RWPE1 (cell line): ENCODE data around the gene CD40.

ENCODE experiments used
- CTCF ChIA-PET: fragments of 350-600 bp; sonication (Branson Sonifier 250); formaldehyde crosslinking; extraction: SDS; loops from one replicate; lab custom pipeline; 2021; lab: Yijun Ruan, JAX
- POLR2A ChIA-PET: fragments of 400-600 bp; formaldehyde crosslinking; extraction: SDS; loops from one replicate; lab custom pipeline; 2020; ENCODE audit warnings: antibody characterized with exemption; ENCODE audit not compliant: low non-redundant PET; lab: Yijun Ruan, JAX
- DNase-seq: peaks from one replicate; pipeline ENCODE4 v3.0.0; 2012; ENCODE audit warnings: low spot score
- H3K27ac ChIP-seq: fragments of 450-650 bp; 2 replicates; pipeline ENCODE4 v1.5.1; 2017
- CTCF ChIP-seq: fragments of 450-650 bp; conservative IDR thresholded peaks from 2 replicates; pipeline ENCODE4 v1.5.1; 2017; ENCODE audit warnings: low read depth, mild to moderate bottlenecking

CD40 gene

GRCh38 chr20:46111028-46111835 is 6.9 kb upstream of the CD40 start:
- DNase-seq, result no peak
- no peak overlapping the region for H3K27ac ChIP-seq
- TF ChIP-seq CTCF, result no peak
- POLR2A ChIA-PET, result interaction anchor here (0.5 kb wide), 1 partner anchor 764 kb away, joined by 3 read pairs; no protein-coding TSS in a partner anchor
- CTCF ChIA-PET, result interaction anchor here (0.6 to 1.8 kb wide), 3 partner anchors 22 to 458 kb away, joined by 3 to 7 read pairs (median 4); no protein-coding TSS in a partner anchor

- POLR2A ChIA-PET, result interaction anchor here (0.5 kb wide), 1 partner anchor 764 kb away, joined by 3 read pairs; no protein-coding TSS in a partner anchor
- no peak for TF ChIP-seq CTCF
- H3K27ac ChIP-seq, result no peak overlapping the region
- DNase-seq, result no peak
- CTCF ChIA-PET, result interaction anchor here (1.8 kb wide), 1 partner anchor 142 kb away, joined by 7 read pairs; no protein-coding TSS in a partner anchor
Observed at GRCh38 chr20:46111836-46112212, 6.3 kb upstream of the CD40 start.

DNA sequence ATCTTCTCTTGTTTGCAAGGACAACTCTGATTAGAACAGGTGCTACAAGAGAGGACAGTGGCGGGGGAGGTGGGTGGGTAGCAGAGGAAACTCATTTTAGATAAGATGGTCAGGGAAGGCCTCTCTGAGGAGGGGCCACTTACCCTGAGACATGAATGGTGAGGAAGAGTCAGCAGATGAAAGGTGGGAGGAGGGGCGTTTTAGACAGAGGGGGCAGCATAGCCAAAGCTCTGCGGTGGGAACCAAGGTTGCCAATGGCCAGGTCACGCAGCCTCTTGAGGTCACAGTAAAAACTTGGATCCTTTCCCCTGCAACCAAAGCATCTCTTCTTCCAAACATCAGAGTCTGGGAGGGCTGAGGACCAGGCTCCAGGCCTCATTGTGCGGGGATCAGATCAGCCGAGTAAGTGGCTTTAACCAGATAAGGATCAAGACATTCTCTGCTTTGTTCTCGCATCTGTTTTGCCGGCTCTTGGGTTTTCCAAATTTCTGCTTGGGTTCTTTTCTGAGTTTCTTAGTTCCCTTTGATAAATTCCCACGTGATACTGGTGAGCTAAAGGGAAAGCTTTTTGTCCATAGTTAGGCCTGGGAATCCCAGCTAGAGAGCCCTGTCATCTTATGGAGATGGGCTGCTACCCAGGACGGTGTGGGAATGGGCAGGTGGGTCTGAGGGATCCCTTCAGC is 5.5 kb upstream of the CD40 start:
- CTCF ChIA-PET, result no interaction called here
- H3K27ac ChIP-seq, result no peak overlapping the region
- no peak for DNase-seq
- no peak for TF ChIP-seq CTCF
- POLR2A ChIA-PET, result no interaction called here

DNA sequence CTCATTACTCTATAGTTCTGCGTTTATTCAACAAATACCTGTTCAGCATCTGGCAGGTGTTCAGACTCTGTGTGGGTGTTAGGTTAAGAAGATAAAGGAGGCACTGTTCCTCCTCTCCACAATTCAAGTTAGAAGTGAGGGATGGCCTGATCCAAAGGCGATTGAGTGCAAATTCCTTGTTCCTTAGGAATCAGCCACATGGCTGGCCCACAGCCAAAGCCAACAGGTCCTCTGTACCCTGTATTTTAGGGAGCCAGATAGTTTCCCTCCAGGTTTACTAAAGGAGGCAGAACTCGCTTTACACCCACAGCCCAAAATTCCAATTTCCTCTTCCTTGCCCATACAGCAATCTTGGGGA is 5.0 kb upstream of the CD40 start:
- no peak overlapping the region for H3K27ac ChIP-seq
- CTCF ChIA-PET, result no interaction called here
- POLR2A ChIA-PET, result no interaction called here
- DNase-seq, result no peak
- TF ChIP-seq CTCF, result no peak

DNA sequence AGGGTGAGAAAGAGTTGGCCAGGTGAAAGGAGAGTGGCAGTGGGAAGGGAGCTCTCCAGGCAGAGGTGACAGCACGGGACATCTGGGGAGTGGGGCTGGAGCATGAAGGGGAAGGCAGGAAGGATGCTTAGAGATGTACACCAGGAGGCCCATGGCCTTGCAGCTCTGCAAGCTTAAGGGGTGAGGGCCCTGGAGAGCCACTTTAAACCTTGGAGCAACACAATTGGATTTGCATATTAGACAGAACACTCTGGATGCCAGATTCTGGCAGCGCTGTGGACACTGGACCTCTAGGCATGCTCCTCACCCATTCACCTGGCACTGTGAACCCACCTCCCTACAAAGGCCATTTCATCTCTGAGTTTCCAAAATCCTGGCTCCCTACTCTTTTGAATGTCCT is 3.7 kb upstream of the CD40 start:
- POLR2A ChIA-PET, result interaction anchor here (0.5 kb wide), 1 partner anchor 105 kb away, joined by 3 read pairs; no protein-coding TSS in a partner anchor
- no peak for TF ChIP-seq CTCF
- no peak for DNase-seq
- no peak overlapping the region for H3K27ac ChIP-seq
- CTCF ChIA-PET, result interaction anchor here (0.5 kb wide), 1 partner anchor 40 kb away, joined by 4 read pairs; no protein-coding TSS in a partner anchor

- TF ChIP-seq CTCF, result no peak
- CTCF ChIA-PET, result interaction anchor here (1.1 to 2.4 kb wide), 5 partner anchors 10 to 231 kb away, joined by 3 to 8 read pairs (median 7); no protein-coding TSS in a partner anchor
Observed at GRCh38 chr20:46118481-46119020, 437 bp downstream of the CD40 start.

More at GRCh38 chr20:46118481-46119020, 437 bp downstream of the CD40 start:
- peak overlapping the region; percentile 66 for H3K27ac ChIP-seq
- POLR2A ChIA-PET, result no interaction called here
- DNase-seq, result peak; percentile 59
